Measurements from ENCODE around the gene UQCRH.

UQCRH gene

DNA sequence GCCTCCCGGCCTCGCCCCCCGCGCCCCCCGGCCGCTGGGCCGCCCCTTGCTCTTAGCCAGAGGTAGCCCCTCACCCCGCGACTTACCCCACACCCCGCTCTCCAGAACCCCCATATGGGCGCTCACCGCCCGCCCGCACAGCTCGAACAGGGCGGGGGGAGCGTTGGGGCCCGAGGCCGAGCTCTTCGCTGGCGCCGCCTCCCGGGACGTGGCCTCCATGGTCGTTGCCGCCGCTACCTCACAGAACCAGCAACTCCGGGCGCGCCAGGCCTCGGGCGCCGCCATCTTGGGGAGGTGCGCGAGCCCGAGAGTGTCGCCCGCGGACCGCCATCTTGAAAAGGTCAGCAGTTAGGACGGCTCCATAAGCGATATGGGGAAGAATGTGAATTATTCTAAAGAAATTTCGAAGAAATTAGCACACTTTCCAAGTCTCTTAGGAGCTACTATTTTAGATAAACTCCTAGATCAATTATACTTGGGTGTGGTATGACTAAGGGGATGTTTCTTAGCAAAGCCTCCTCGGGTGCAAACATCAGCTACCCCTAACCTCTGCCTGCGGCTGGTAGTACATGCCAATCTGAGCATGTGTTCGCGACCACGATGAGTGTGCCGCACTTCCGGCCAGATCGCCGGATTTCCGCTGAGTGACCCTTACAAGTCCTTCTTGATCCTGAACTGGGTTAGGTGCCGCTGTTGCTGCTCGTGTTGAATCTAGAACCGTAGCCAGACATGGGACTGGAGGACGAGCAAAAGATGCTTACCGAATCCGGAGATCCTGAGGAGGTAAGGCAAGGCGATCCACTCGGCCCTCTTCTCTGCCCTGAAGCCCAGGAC, at the start of gene UQCRH, which contains the start of gene LRRC41:
Gene UQCRH (plus strand): TSS at position 661 of the 834 bp plus-strand sequence. CDS start 69 bp downstream, at position 730.
Gene LRRC41 (minus strand): TSS at position 579 of the 834 bp plus-strand sequence. CDS start 294 bp downstream, at position 285.
- DNase-seq, result peak; percentile 98

DNA sequence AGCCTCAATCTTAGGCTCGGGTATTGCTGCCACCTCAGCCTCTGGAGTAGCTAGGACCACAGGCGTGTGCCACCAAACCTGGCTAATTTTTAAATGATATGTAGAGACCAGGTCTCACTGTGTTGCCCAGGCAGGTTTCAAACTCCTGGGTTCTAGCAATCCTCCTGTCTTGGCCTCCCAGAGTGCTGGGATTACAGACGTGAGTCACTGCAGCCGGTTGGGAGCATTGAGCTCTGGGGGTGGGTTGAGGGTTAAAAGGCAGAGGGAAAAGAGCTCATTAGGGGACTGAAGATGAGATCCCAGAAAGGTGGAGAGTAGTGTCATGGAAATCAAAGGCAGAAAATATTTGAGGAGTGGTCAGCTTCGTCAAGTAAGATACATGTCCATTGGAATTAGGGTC, 48.8 kb upstream of the UQCRH start:
- no peak for DNase-seq

DNA sequence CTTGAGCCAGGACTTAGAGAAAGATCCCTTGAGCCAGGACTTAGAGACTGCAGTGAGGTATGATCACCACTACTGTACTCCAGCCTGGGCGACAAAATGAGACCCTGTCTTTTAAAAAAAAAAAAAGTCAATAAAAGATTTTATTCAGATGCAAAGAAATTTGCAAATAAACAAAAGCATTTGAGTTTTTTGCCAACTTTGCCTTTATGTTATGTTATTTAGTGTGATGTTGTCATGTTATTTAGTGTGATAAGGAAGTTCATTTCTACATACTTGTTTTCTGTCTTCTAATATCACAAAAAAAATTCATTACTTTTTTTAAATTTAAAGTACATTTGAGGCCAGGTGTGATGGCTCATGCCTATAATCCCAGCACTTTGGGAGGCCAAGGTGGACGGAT, 47.0 kb upstream of the UQCRH start:
- no peak for DNase-seq

DNA sequence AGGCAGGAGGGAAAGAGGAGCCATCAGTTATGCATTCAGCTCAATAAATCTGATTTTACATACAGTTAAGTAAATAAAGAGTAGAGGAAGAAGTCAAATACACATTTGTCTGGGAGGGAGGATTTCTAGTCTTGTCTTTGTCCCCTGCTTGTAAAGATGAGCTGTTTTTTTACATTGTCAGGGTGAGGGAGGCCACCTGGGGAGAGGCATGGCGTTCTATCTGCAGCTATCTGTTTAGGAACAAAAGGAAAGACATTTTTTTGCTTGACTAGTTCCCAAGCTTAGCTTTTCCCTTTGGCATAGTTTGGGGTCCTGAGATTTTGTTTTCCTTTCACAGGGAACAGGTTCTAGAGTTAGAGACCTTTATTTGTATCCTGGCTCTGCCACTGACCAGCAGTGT, 41.0 kb upstream of the UQCRH start:
- DNase-seq, result no peak

DNA sequence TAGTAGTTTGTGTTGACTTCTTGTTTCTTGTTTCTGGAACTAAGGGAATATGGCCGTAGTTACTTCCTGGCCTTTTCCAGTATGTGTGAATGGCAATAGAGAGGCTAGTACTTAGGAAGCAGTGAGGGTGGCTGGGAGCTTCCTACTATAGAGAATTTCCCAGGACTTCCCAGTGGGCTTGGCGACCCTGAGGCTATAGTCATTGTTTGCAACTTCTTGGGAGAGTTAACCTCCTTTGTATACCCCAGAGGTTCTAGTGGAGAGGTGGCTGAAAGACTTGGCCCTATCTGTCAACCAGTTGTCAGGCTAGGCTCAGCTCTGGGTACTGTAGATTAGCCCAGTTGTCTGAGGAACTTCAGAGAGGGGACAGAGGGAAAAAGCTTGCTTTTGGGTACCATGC, 40.4 kb upstream of the UQCRH start:
- no peak for DNase-seq

- DNase-seq, result no peak
Measured at GRCh38 chr1:46268578-46268977, 34.9 kb upstream of the UQCRH start.

DNA sequence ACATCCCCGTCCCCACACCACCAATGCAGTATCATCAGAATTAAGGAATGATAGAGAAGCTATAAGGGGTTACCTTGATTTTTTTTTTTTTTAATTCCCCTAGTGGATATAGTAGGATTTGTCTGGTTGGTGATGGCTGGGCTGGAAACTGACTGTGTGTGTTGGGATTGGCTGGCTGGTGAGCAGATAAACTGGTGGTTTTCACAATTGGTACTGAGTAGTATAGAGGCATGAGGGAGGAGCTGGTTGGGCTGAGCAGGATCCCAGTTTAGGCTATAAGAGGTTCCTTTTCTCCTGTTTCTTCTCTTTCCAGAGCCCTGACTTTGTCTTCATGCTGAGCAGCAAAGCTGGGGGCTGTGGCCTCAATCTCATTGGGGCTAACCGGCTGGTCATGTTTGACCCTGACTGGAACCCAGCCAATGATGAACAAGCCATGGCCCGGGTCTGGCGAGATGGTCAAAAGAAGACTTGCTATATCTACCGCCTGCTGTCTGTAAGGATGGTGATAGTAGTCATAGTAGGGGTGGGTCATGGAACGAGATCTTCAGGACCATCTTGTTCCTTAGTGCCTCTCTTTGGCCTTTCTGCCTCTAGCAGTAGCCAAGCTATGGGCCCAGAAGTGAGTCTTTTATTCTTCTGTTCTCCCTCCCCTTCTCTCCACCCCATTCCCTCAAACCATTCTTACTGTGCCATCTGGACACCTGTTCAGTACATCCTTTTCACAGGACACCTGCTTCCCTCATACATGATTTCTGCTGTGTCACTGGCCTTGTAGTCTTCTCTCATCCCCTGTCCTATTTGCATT, 29.1 kb upstream of the UQCRH start:
- DNase-seq, result no peak

DNA sequence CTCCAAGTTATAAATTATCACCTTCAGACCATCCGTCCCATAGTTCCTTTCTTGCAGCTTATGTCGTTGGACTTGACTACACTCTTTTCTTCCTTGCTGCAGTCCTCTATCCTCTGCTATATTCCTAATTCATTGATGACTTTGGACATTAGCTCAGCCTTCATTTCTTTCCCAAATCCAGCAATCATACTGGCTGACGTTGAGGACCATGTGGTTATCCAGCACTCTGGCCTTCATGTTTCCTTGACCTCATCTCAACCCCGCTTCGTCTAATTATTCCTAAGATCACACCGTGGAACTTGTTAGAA, 28.5 kb upstream of the UQCRH start:
- DNase-seq, result no peak

- DNase-seq, result no peak
Measured at GRCh38 chr1:46277658-46278373, 25.7 kb upstream of the UQCRH start.

GRCh38 chr1:46278807-46279206, 24.7 kb upstream of the UQCRH start:
- DNase-seq, result no peak

DNA sequence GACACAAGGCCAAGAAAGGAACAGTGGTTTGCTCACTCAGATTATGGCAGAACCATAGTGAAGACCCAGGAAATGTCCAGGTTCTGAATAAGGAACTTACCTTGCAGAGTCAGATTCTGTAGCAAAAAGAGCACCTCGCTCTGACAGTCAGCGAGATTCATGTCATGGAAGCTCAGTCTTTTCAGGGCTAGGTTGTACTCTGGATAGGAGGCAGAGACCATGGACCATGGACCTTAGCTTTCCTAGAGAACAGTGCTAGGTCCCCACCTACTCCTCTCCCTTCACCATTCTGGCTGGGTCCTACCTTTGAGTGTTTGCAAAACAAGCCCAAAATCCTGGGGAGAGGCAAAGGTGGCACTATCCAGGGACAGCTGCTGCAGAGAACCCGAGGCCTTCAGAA, 23.4 kb upstream of the UQCRH start:
- DNase-seq, result no peak

- no peak for DNase-seq
Measured at GRCh38 chr1:46281021-46281420, 22.5 kb upstream of the UQCRH start.

GRCh38 chr1:46284058-46284457, 19.4 kb upstream of the UQCRH start:
- DNase-seq, result no peak

DNA sequence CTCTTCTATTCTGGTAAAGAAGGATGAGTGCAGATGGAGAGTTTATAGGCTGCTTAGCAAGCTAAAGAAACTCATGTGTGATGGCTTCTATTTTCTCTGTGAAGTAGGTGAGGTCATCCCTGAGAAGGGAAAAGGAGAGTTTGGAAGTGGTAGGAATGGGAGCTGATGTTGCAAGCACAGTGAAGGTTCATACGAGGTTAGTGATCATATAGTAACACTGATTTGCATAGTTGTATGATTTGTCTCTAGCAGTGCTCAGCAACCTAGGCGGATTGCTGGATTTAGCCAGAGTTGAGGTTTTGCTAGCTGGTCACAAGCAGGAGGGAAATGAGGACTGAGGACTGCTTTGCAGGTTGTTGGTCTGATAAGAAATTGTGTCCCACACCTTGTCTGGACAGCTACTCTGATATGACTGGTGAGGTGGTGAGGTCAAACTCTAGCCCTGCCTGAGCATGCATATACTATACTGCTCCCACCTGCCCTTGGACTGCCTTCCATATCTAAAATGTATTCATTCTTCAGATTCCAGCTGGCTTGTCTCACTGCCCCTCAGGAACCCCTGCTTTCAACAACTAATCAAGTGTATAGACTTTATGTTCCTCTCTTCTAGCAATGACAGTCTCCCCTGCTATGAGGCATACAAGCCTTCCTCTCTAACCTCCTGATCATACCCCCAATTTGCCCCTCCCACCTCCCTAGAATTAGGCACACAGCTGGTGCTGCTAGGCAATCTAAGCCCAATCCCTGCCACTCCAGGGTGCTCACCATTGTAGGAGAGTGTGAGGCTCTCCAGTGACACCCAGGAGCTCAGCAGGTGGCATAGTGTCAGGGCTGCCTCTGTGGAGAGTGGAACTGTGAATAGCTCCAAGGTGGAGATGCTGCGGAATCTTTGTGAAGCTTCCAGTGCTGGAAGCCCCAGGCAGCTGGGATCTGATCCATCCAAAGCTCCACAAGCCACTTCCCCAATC, 18.6 kb upstream of the UQCRH start:
- DNase-seq, result no peak

GRCh38 chr1:46285730-46286477, 17.6 kb upstream of the UQCRH start:
- no peak for DNase-seq

DNA sequence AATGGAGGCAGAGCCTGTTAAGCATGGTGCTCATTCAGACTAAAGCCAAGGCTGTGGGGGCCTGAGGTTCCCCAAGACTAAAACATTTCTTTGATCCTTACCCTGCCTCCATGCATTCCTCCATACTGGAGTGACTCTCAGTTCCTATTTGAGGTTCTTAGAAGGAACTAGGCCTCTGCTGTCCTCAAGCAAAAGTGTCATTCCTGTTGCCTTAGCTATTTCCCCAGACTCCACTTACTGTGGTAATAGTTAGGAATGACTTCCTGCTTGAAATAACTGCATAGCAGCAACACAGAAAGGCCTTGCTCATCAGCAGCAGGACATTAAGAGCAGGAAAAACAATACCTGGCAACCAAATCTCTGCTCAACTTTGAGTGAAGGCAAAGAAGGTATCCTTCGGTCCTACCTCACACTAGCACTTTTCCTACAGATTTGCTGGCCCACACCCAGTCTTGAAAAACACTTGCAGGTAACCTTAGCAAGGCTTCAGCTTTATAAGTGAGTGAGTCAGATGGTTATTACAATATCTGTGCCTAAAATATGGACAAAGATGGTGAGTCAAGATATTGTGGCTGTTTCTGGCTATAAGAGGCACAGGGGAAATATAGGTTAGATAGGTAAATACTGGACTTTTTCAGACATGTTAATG, 14.9 kb upstream of the UQCRH start:
- peak; percentile 18 for DNase-seq

DNA sequence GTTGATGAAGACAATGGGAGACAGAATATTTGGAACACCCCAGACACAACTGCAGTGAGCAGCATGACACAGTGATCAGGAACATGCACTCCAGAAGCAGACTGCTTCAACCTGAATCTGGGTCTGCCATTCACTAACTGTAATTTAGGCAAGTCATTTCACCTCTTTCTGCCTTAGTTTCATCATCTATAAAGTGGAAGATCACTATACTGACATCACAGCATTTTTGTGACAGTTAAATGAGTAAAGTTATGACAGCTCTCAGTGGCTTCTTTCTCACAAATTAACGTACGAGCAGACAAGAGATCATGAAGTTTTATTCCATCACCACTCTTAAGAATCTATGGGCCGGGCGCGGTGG, 14.4 kb upstream of the UQCRH start:
- no peak for DNase-seq

DNA sequence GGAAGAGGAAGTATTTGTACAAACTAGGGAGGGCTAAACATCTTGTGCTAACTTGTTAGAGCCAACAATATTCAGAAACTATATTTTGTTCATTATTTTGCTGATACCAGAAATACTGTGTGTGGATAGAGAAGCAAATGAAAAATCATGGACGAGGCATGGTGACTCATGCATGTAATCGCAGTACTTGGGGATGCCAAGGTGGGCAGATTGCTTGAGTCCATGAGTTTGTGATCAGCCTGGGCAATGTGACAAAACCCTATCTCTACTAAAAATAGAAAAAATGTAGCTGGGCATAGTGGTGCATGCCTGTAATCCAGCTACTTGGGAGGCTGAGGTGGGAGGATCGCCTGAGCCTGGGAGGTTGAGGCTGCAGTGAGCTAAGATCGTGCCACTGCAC, 13.5 kb upstream of the UQCRH start:
- no peak for DNase-seq

DNA sequence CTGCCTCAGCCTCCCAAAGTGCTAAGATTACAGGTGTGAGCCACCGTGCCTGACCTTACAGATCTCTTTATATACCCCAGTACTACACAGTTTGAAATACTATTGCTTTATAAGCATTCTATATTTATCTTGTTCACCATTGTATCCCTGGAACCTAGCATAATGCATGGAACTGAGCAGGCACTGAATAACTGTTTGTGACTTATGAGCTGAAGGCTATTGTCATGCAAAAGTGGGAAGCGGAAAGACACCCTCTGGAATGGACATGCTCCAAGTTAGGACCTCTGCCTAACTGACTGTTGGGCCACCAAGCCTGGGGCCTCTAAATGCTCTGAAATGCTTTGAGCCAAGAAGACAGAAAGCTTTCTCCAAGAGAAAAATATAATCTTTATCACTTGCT, 8.2 kb upstream of the UQCRH start:
- DNase-seq, result no peak

DNA sequence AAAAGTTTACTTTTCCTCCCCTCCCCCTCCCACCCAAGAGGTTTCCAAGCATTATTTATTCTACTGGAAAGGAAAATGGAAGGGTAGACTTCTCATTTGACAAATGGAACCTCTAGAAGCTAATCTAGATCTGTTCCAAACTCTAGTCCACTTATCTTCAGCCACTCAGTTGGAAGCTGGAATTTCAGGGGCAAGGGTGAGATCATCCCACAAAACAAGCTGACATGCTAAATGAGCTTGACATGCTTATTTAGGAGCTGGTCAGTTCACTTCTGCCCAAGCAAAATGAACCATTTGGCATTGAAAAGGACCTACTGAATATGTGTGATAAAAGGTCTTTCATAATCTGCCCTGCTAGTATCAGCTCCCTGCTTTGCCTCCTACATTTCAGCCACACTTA, 5.1 kb upstream of the UQCRH start:
- no peak for DNase-seq
